ENCODE measurements around the gene LPA. TPM values are rescaled to one million over a fixed set of nuclear protein-coding genes. Genes with fewer than 3 reads are reported as not detected.

Gene LPA
- total RNA-seq, 1 experiment from 2014 or later: not detected

- Histone ChIP-seq H3K9me2 (replicated peaks; ENCODE audit: low read length) (no peaks in the 10 kb centered on the region), H3K9ac (ENCODE audit: low read length) (no peak overlapping the region), H3K4me3 (ENCODE audit: low read length) (no peak overlapping the region), H3K9me3 (ENCODE audit: low read length) (no peaks in the 10 kb centered on the region), H4K20me1 (ENCODE audit: low read length) (no peaks in the 10 kb centered on the region), H3K4me1 (ENCODE audit: insufficient read depth, low read length) (peaks cover 10% of the 10 kb centered on the region; the same call in 1 of the 2 replicates), H3K4me2 (ENCODE audit: low read length) (no peak overlapping the region), H3F3A (ENCODE audit: low read length, unreplicated experiment) (no peaks in the 10 kb centered on the region), H3K79me2 (ENCODE audit: low read length) (no peaks in the 10 kb centered on the region), H3K36me3 (ENCODE audit: low read depth, low read length) (no peaks in the 10 kb centered on the region), H2AFZ (ENCODE audit: low read length) (no peak overlapping the region), H3K27ac (ENCODE audit: low read length) (no peak overlapping the region), H3K27me3 (ENCODE audit: low read length) (no peaks in the 10 kb centered on the region)
- ChIA-PET CTCF (no interaction called here), POLR2A (ENCODE audit: unreplicated experiment) (no interaction called here)
- intact Hi-C loops (cut with micrococcal nuclease): loop anchor here (5.0 kb wide), 1 partner anchor 849 kb away; no protein-coding TSS in a partner anchor
- TF ChIP-seq CTCF (conservative IDR thresholded peaks at IDR 0.05; ENCODE audit: low read depth, low read length) (no peak), EZH2 (IDR thresholded peaks at IDR 0.05; ENCODE audit: low read length, unreplicated experiment) (no peak), EZH2phosphoT487 (IDR thresholded peaks at IDR 0.05; ENCODE audit: borderline replicate concordance, low read length) (no peak)
- BruUV-seq (replicated peaks): no TSS peak
- ATAC-seq: no peak
- no peak for DNase-seq
Observed at GRCh38 chr6:160523223-160523622, 140.9 kb downstream of the LPA start.

GRCh38 chr6:160520043-160520904, 143.8 kb downstream of the LPA start:
- H3K27me3 ChIP-seq (ENCODE audit: low read length): no peaks in the 10 kb centered on the region
- ChIA-PET CTCF (interaction anchor here (0.7 to 1.0 kb wide), 4 partner anchors 14 to 751 kb away, joined by 3 to 6 read pairs (median 4); no protein-coding TSS in a partner anchor), POLR2A (ENCODE audit: unreplicated experiment) (interaction anchor here (0.6 kb wide), 3 partner anchors 615 to 733 kb away, joined by 3 to 5 read pairs (median 4); partner anchors contain the start of gene TCP1)
- peak; percentile 33 for DNase-seq
- peak overlapping the region; percentile 94 for H3K4me2 ChIP-seq (ENCODE audit: low read length)
- TF ChIP-seq CTCF (conservative IDR thresholded peaks at IDR 0.05; ENCODE audit: low read depth, low read length) (peak; percentile 21; the same call in 1 of the 2 replicates), EZH2phosphoT487 (IDR thresholded peaks at IDR 0.05; ENCODE audit: borderline replicate concordance, low read length) (no peak)
- peak; percentile 72 for ATAC-seq
- peak overlapping the region; percentile 41; the same call in 1 of the 2 replicates for H3K27ac ChIP-seq (ENCODE audit: low read length)
- BruUV-seq (replicated peaks): no TSS peak
- H3K4me3 ChIP-seq (ENCODE audit: low read length): peak overlapping the region; percentile 79
- peak overlapping the region; percentile 95 for H2AFZ ChIP-seq (ENCODE audit: low read length)
- intact Hi-C loops (cut with micrococcal nuclease): loop anchor here (1.0 to 5.0 kb wide), 2 partner anchors 14 to 852 kb away; no protein-coding TSS in a partner anchor
- peaks cover 10% of the 10 kb centered on the region; the same call in 1 of the 2 replicates for H3K4me1 ChIP-seq (ENCODE audit: insufficient read depth, low read length)
- H3K79me2 ChIP-seq (ENCODE audit: low read length): no peaks in the 10 kb centered on the region
- no peaks in the 10 kb centered on the region for H3K9me2 ChIP-seq (replicated peaks; ENCODE audit: low read length)
- H3K9me3 ChIP-seq (ENCODE audit: low read length): no peaks in the 10 kb centered on the region
- no peaks in the 10 kb centered on the region for H3K36me3 ChIP-seq (ENCODE audit: low read depth, low read length)
- H3F3A ChIP-seq (ENCODE audit: low read length, unreplicated experiment): no peaks in the 10 kb centered on the region
- peak overlapping the region; percentile 80 for H3K9ac ChIP-seq (ENCODE audit: low read length)
- H4K20me1 ChIP-seq (ENCODE audit: low read length): no peaks in the 10 kb centered on the region

Measured in PC-3 (cell line).